Measurements from ENCODE around the gene SCFD2. TPM values are rescaled to one million over a fixed set of nuclear protein-coding genes. Genes with fewer than 3 reads are reported as not detected.

SCFD2 gene
- total and polyA plus RNA-seq, 10 of the 15 experiments (the other 5 are each of a cell fraction or from before 2014, with no cell fraction given) = 4.8 to 37.6 (median 24.9) TPM

- POLR2A ChIA-PET = no interaction called here
- Histone ChIP-seq H3K27me3 (replicated peaks in 1 of 2; ENCODE audit: control insufficient read depth in 2 of 2, insufficient read depth in 2 of 2, low read length in 1 of 2) (no peaks in the 10 kb centered on the region), H3K36me3 (ENCODE audit: control insufficient read depth in 2 of 2, insufficient read depth in 2 of 2, low read length in 1 of 2) (no peaks in the 10 kb centered on the region; a peak in 1 of 4 replicates), H3K4me3 (no peak overlapping the region), H3K79me2 (ENCODE audit: control insufficient read depth, insufficient read depth, low read length) (no peaks in the 10 kb centered on the region), H3K9me3 (replicated peaks; ENCODE audit: control insufficient read depth, insufficient read depth, low read length) (no peaks in the 10 kb centered on the region), H3K9ac (ENCODE audit: control insufficient read depth, insufficient read depth, low read length) (no peak overlapping the region), H3K4me2 (ENCODE audit: control insufficient read depth, insufficient read depth) (no peak overlapping the region), H3K27ac (ENCODE audit: control insufficient read depth, insufficient read depth) (no peak overlapping the region), H2AFZ (ENCODE audit: control insufficient read depth, low read depth, low read length) (no peak overlapping the region), H4K20me1 (ENCODE audit: control insufficient read depth, insufficient read depth) (no peaks in the 10 kb centered on the region), H3K4me1 (ENCODE audit: control insufficient read depth, insufficient read depth, low read length) (no peaks in the 10 kb centered on the region)
- in situ Hi-C loops (cut with MboI) (no loop called here), intact Hi-C loops (cut with micrococcal nuclease; ENCODE audit: unreplicated experiment) (no loop called here)
- DNase-seq (ENCODE audit: low read depth, low spot score) = no peak
- 91% methylated on average over 8 of the region's 8 CpGs for WGBS (ENCODE audit: insufficient coverage, insufficient replicate concordance, low lambda C conversion rate, missing lambda C conversion rate)
- CTCF ChIA-PET = no interaction called here
- RAD21 ChIA-PET (ENCODE audit: unreplicated experiment) = no interaction called here
- no peak for FAIRE-seq
- SMC1A ChIA-PET (ENCODE audit: uncharacterized antibody, unreplicated experiment) = no interaction called here
- ATAC-seq = no peak
- no TSS peak for BruUV-seq (replicated peaks)
- no peak for TF ChIP-seq RAD21 (IDR thresholded peaks at IDR 0.05; ENCODE audit: insufficient read depth, low read depth, low read length)
- no peak for TF ChIP-seq POLR2AphosphoS5 (IDR thresholded peaks at IDR 0.05; ENCODE audit: low read length)
- no peak for TF ChIP-seq SUPT20H (IDR thresholded peaks at IDR 0.05; ENCODE audit: borderline replicate concordance, control insufficient read depth, low read depth, low read length)
- no peak for TF ChIP-seq BCLAF1 (IDR thresholded peaks at IDR 0.05)
- TF ChIP-seq KLF5 (IDR thresholded peaks at IDR 0.05; ENCODE audit: partially characterized antibody) = no peak
Measured at GRCh38 chr4:53061091-53061850, 304.6 kb downstream of the SCFD2 start.
